GM18867 (cell line): ENCODE measurements around the gene OPTC.
"Not testable (repeated sequence)": the region's sequence is repeated elsewhere in the genome, so short reads cannot be mapped to it uniquely, and the experiment has no call there.

Source experiments
- ATAC-seq: cut with Tn5 transposase; IDR thresholded peaks from one replicate; pipeline ENCODE4 v1.9.1; 2021; ENCODE audit warnings: mild to moderate bottlenecking, moderate library complexity; ENCODE audit not compliant: unreplicated experiment

Gene OPTC, protein sequence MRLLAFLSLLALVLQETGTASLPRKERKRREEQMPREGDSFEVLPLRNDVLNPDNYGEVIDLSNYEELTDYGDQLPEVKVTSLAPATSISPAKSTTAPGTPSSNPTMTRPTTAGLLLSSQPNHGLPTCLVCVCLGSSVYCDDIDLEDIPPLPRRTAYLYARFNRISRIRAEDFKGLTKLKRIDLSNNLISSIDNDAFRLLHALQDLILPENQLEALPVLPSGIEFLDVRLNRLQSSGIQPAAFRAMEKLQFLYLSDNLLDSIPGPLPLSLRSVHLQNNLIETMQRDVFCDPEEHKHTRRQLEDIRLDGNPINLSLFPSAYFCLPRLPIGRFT

GRCh38 chr1:203493901-203494300, at the start of gene OPTC:
OPTC (plus strand) TSS chr1:203494153; CDS start chr1:203496006, 1,853 bp downstream.
- ATAC-seq, result no peak

DNA sequence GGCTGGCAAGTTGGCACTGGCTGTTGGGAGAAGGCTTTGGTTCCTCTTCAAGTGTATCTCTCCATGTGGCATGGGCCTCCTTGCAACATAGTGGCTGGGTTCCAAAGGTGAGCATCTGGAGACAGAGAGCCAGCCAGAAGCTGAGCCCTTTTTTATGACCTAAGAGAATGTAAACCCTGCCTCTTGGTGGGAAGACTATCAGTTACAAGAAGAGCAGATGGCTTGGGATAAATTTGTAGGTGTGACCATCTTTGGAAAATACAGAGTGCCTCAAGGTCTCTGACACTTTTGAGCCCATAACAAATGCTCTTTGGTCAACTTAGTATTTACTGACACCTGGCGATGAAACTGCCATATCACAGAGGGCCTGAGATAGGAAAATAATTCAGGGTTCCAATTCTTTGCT, 49.8 kb upstream of the OPTC start:
- no peak for ATAC-seq

DNA sequence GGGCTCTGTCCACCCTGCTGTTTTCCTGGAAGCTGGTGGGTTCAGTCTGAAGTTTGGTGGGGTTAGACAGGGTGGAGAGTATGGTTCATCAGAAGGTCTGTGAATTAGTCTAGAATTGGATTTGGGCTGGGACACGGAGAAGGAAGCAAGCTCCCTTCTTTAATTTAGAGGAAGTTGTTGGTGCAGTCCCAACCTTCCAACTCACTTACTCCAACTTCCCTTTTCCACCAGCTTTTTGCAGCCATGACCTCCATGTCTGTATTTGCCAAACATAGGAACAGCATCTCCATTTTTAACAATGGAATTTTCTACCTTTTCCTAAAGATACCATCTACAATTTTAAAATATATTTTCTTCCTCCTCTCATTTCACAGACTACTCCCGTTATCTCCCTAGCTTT, 46.8 kb upstream of the OPTC start:
- ATAC-seq, result no peak

DNA sequence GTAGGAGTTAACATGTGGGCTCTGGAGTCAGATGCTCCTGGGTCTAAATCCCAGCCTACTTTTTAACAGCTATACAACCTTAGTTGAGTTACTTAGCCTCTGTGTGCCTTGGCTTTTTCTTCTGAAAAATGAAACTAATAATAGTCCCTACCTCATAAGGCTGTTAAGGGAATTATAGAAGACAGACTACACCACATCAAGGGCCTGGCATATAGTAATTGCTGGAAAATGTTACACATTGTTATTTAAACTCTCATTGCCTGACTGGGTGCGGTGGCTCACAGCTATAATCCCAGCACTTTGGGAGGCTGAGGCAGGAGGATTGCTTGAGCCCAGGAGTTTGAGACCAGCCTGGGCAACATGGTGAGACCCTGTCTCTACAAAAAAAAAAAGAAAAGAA, 46.4 kb upstream of the OPTC start:
- not testable (repeated sequence) for ATAC-seq

- ATAC-seq, result no peak
Measured at GRCh38 chr1:203448521-203449061, 45.4 kb upstream of the OPTC start.

DNA sequence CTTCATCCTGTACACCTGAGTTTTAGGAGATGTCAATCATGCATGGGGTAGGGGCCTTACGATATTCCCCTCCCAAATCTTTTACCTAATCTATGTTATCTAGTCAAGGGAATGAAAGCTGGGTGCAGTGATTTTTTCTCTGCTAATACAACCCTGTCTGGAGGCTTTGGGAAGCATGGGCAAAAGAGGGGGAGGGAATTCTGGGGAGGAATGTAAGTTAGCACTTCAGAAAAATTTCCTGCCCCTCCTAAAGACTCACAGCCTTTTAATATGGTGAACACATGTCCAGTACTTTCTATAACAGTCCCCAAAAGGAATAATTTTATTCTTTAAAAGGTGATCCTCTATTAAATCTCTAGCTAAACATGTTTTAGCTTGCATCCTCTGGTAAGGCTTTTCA, 44.0 kb upstream of the OPTC start:
- ATAC-seq, result no peak

- no peak for ATAC-seq
Measured at GRCh38 chr1:203450479-203451149, 43.3 kb upstream of the OPTC start.

GRCh38 chr1:203451836-203452784, 41.8 kb upstream of the OPTC start:
- no peak for ATAC-seq

DNA sequence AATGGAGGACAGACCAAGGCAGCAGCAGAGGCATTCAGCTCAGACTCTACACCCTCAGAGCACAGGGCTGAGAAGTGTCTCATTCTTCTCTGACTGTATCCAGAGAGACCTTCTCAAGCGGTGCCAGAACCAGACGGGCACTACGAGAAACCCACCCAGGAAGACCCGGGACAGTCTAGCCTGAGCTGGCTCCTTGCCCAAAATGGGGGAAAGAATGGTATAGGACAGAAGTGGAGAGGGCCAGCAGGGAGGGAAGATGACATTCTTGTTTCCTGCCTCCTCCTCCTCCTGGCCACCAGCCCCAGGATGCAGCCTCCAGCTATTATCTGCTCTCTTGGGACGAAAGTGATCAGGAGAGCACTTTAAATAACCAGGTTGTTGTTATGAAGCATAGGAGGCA, 40.9 kb upstream of the OPTC start:
- no peak for ATAC-seq

- no peak for ATAC-seq
Measured at GRCh38 chr1:203453616-203454015, 40.3 kb upstream of the OPTC start.

DNA sequence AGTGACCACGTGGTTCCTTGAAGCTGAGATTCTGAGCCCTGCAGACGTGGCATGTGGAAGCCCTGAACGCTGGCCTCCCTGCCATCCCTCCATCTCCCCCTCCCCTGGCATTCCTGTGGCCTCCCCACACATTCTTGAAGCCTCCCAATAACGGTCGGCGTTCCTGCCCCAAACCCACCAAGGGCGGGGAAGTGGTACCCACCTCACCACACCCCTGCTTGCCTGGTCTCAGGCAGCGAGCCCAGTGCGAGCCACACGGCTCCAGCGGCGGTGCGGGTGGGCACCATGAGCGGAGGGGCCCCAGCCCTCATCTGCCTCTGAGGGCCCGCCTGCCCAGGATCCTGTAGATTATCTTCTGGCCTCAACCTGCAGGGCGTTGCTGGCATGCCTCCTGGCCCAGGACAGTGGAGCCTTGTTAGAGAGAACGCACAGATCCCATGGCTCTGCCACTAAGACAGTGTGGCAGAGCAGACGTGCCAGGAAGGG, 38.9 kb upstream of the OPTC start:
- ATAC-seq, result no peak

DNA sequence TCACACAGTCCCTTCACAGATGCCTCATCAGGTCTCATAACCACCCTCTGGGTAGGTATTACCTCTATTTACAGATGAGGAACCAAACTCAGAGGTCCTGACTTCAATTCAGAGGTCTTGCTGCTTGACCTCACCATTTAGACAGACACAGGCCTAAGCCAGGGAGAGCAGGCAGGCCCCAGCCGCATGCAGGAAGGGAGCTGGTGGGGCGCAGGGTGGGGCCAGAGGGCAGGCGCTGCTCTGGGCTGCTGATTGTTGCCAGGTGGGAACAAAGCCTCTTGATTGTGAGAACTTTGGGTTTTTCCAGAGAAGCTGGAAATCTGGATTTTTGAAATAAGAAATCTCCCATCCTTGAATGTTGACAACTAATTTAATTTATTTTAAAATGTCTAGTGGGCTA, 38.2 kb upstream of the OPTC start:
- ATAC-seq, result no peak

DNA sequence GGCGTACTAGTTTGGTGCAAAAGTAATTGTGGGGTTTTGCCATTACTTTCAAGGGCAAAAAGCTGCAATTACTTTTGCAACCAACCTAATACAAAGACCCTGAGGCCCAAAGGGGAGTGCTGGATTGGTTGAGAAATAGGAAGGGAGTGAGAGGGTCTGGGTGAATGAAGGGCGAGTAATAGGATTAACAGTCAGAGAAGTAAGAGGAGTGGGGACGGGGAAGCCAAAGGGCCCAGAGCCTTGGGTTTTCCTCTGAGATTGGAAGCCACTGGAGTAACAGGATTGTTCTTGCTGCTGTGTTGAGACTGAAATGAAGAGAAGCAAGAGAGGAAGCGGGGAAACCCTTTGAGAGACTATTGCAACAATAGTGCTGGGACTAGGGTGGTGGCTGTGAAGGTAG, 37.4 kb upstream of the OPTC start:
- no peak for ATAC-seq

DNA sequence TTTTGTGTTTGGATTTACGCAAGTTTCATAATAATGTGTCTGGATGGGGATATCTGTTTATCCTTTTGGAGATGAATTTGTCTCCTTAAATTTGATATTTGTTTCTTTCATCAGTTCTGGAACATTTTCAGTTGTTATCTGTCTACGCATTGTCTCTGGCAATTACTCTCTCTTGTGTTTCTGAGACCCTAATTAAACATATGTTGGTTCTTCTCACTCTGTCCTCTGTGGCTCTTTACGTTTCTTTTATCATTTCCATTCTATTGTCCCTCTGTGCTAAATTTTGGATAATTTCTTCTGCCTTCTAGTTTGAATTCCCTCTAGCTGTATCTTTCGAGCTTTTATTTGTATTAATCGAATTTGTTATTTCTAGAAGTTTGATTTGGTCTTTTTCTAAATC, 35.9 kb upstream of the OPTC start:
- no peak for ATAC-seq

GRCh38 chr1:203459671-203460201, 34.2 kb upstream of the OPTC start:
- ATAC-seq, result no peak

- ATAC-seq, result no peak
Measured at GRCh38 chr1:203461717-203462116, 32.2 kb upstream of the OPTC start.

GRCh38 chr1:203462143-203462542, 31.8 kb upstream of the OPTC start:
- no peak for ATAC-seq

DNA sequence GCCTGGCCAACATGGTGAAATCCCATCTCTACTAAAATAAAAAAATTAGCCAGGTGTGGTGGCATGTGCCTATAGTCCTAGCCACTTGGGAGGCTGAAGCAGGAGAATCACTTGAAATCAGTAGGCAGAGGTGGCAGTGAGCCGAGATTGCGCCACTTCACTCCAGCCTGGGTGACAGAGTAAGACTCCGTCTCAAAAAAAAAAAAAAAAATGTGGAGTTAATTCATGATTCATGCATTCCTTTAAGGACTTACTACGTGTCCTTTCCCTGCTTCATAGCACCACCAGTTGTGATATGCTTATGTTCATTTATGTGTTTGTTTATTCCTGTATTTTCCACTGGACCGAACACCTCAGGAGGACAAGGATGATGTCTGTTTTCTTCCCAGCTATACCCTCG, 31.1 kb upstream of the OPTC start:
- ATAC-seq, result no peak

DNA sequence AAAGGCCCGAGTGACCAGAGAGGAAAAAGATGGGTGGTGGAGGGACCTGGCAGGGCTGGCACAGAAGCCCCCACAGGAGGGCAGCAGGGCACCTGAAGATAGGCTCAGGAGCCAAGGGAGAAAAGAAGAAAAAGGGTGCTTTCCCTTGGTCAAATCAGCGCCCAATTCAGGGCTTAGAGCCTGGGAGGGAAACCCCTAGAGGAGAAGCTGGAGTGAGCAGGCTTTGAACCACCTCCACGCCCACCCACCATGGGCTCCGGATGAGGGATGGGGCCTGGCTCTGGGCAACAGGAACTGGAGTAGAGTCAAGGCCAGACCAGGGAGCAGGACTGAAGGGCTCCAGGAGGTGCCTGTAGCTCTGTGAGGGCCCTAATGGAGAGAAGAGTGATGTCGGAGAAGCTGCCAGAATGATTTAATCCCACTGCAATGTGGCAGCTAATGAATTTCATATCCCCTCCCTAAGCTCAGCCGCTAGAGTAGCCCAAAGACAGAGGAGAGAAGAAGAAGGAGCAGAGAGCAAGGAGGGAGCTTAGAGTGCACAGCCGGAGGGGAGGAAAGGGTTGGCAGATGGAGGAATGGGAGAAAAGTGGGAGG, 30.4 kb upstream of the OPTC start:
- no peak for ATAC-seq

DNA sequence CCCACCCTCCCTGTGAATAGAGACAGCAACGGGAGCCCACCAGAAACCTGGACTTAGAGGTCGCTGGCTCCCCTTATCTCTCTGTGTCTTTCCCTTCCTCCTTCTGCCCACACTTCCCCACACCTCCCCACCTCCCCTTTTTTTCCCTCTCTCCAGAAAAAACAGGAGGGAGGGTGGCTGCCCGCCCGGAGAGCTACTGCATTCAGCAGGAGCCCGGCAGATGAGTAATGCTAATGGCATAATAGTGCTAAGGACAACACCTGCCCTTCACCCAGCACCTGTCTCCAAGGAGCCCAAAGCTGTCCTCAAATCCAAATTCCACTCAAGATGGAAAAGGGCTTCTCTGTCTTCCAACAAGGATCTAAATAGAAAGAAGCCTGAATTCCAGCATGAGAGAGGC, 29.7 kb upstream of the OPTC start:
- ATAC-seq, result no peak
